Measurements from ENCODE around the gene CCDC33. TPM values are rescaled to one million over a fixed set of nuclear protein-coding genes. Genes with fewer than 3 reads are reported as not detected.

CCDC33 gene
- total RNA-seq, 1 donor from 2014 or later: 4.2 TPM

DNA sequence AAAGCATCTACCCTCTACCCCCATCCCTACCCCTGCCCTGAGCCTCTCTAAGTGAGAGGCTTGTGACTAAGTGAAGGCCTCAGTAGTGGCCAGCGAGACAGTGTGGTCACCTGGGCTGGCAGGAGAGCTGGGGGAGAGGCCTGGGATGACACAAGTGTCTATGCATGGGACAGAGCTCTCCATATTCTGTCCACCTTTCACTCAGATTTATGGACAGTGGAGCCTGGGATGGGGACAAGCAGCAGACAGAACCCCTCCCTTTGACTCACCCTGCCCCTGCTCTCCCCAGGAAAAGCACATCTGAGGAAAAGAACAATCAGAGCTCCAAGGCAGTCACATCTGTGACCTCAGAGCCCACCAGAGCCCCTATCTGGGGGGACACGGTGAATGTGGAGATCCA is 26.0 kb downstream of the CCDC33 start:
- Mint-ChIP-seq H3K27ac (no peak overlapping the region), H3K4me3 (no peak overlapping the region), H3K27me3 (ENCODE audit: low read depth) (peaks cover 69% of the 10 kb centered on the region), H3K36me3 (no peaks in the 10 kb centered on the region), H3K9me3 (no peaks in the 10 kb centered on the region), H3K4me1 (peaks cover 20% of the 10 kb centered on the region)
- TF ChIP-seq, protein P1, sequence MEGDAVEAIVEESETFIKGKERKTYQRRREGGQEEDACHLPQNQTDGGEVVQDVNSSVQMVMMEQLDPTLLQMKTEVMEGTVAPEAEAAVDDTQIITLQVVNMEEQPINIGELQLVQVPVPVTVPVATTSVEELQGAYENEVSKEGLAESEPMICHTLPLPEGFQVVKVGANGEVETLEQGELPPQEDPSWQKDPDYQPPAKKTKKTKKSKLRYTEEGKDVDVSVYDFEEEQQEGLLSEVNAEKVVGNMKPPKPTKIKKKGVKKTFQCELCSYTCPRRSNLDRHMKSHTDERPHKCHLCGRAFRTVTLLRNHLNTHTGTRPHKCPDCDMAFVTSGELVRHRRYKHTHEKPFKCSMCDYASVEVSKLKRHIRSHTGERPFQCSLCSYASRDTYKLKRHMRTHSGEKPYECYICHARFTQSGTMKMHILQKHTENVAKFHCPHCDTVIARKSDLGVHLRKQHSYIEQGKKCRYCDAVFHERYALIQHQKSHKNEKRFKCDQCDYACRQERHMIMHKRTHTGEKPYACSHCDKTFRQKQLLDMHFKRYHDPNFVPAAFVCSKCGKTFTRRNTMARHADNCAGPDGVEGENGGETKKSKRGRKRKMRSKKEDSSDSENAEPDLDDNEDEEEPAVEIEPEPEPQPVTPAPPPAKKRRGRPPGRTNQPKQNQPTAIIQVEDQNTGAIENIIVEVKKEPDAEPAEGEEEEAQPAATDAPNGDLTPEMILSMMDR (IDR thresholded peaks at IDR 0.05; ENCODE audit: unreplicated experiment): no peak
- DNase-seq (ENCODE audit: low spot score in 2 of 2, unreplicated experiment in 2 of 2): no peak

DNA sequence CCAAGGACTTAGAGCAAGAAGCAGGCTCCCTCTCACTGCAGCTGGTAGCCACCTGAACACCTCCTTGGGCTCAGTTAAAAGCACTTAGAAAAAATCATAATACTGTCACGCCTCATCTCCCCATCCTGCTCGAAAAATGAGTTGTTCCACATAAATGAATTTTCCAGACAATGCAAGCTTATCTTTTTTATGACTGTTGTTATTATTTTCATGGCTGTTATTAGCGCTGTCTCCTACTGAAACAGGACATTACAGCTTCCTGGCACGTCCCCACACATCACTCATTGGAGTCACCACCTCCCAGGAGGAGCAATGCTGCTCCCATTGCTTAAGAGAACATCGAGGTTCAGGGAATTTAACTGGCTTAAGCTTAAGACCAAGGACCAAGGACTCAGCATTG is 26.5 kb downstream of the CCDC33 start:
- no peak overlapping the region for H3K4me3 Mint-ChIP-seq
- no peaks in the 10 kb centered on the region for H3K36me3 Mint-ChIP-seq
- H3K9me3 Mint-ChIP-seq: no peaks in the 10 kb centered on the region
- no peak for DNase-seq (ENCODE audit: low spot score in 2 of 2, unreplicated experiment in 2 of 2)
- TF ChIP-seq, protein P1 (IDR thresholded peaks at IDR 0.05; ENCODE audit: unreplicated experiment): no peak
- H3K4me1 Mint-ChIP-seq: peaks cover 20% of the 10 kb centered on the region
- H3K27ac Mint-ChIP-seq: no peak overlapping the region
- peaks cover 70% of the 10 kb centered on the region for H3K27me3 Mint-ChIP-seq (ENCODE audit: low read depth)

DNA sequence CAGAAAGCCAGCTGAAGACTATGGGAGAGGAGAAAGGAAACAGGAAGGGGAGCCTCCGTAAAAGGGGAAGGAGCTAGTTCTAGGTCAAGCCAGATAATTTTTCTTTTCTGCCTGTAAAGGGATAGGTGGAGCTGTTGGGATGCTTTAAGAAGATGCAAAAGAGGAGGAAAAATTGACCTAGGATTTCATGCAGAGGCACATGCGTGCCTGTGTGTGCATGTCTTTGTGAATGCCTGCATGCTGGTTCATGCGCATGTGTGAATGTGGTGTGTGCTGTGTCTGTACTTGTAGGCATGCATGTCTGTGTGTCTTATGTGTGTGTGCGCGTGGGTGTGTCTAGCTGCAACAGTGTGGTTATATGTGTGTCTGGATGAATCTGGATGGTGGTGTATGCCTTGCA is 27.3 kb downstream of the CCDC33 start:
- H3K4me1 Mint-ChIP-seq: peaks cover 19% of the 10 kb centered on the region
- no peaks in the 10 kb centered on the region for H3K36me3 Mint-ChIP-seq
- no peak overlapping the region for H3K4me3 Mint-ChIP-seq
- DNase-seq (ENCODE audit: low spot score in 2 of 2, unreplicated experiment in 2 of 2): no peak
- no peak overlapping the region for H3K27ac Mint-ChIP-seq
- H3K27me3 Mint-ChIP-seq (ENCODE audit: low read depth): peaks cover 71% of the 10 kb centered on the region
- no peaks in the 10 kb centered on the region for H3K9me3 Mint-ChIP-seq
- TF ChIP-seq, protein P1 (IDR thresholded peaks at IDR 0.05; ENCODE audit: unreplicated experiment): no peak

DNA sequence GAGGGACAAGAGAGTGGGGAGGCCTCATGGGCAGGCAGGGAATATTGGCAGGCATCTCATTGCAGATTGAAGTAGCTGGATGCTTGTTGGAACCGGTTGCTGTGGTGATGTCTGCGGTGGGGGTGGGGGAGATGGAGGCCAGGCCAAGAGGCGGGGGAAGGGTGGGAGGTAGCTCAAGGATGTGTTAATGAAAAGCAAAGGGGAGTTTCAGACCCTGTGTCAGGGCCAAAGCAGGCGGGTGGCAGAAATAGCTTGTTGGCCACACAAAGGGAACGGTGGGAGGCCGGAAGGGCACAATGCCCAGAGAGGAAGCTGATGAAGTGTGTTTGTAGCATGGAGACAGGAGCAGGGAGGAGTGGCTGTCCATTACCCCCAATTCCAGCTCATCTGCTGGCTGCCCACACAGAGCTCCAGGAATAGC is 28.0 kb downstream of the CCDC33 start:
- no peak for DNase-seq (ENCODE audit: low spot score in 2 of 2, unreplicated experiment in 2 of 2)
- Mint-ChIP-seq H3K27ac (no peak overlapping the region), H3K4me1 (peaks cover 13% of the 10 kb centered on the region), H3K27me3 (ENCODE audit: low read depth) (peaks cover 76% of the 10 kb centered on the region), H3K36me3 (no peaks in the 10 kb centered on the region), H3K4me3 (no peak overlapping the region), H3K9me3 (no peaks in the 10 kb centered on the region)
- TF ChIP-seq, protein P1 (IDR thresholded peaks at IDR 0.05; ENCODE audit: unreplicated experiment): no peak

DNA sequence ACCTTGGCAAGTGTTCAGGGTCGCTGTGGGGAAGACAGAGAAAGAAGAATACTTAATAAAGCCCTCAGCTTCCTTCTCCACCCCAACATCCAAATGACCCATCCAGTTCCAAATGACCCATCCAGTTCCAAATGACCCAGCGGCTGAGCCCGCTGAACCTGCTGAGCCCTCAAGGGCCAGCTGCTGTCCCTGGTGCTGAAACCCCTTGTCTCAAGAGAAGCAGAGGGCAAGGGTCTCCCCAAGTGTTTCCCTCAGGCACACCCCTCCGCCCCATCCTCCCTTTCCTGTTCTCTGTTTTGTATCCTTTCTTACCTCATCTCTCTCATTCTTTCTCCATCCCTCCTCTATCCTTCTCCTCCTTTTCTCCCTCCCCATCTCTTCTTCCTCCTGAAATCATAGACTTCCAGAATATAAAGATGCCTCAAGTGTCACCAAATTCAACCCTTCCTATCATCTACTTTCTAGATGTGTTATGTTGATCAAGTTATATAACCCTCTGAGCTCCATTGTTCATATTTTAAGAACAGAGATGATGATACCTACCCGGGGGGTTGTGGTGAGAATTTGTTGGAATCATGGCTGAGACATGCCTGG is 29.0 kb downstream of the CCDC33 start:
- DNase-seq (ENCODE audit: low spot score in 2 of 2, unreplicated experiment in 2 of 2): no peak
- Mint-ChIP-seq H3K4me3 (no peak overlapping the region), H3K36me3 (no peaks in the 10 kb centered on the region), H3K4me1 (peaks cover 7% of the 10 kb centered on the region), H3K27ac (no peak overlapping the region), H3K27me3 (ENCODE audit: low read depth) (peaks cover 77% of the 10 kb centered on the region), H3K9me3 (no peaks in the 10 kb centered on the region)
- TF ChIP-seq, protein P1 (IDR thresholded peaks at IDR 0.05; ENCODE audit: unreplicated experiment): no peak

DNA sequence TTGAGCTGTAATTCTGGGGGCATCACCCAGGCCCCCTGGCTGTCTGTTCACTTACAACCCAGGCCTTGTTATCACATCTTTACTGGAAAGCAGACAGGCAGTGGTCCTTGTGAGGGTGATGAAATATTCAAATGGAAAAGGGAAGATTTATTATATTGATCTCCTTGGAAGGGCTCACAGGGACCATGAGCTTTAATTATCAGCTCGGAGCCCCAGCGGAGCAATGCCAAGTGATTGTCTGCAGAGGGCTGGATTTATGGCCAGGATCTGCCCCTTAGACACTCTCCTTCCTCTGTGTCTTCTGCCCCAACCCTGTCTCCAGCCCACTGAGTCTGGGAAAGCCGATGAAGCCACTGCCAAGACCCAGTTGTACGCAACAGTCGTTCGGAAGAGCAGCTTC is 31.9 kb downstream of the CCDC33 start:
- Mint-ChIP-seq H3K36me3 (no peaks in the 10 kb centered on the region), H3K27ac (no peak overlapping the region), H3K27me3 (ENCODE audit: low read depth) (peaks cover 79% of the 10 kb centered on the region), H3K4me1 (peaks cover 7% of the 10 kb centered on the region), H3K9me3 (no peaks in the 10 kb centered on the region), H3K4me3 (no peak overlapping the region)
- no peak for DNase-seq (ENCODE audit: low spot score in 2 of 2, unreplicated experiment in 2 of 2)
- TF ChIP-seq, protein P1 (IDR thresholded peaks at IDR 0.05; ENCODE audit: unreplicated experiment): no peak

All from mesothelial cell of epicardium (in vitro differentiated cells).